K562 (cell line): ENCODE data around the gene HSPA1L. TPM values are rescaled to one million over a fixed set of nuclear protein-coding genes. Genes with fewer than 3 reads are reported as not detected.

Experiments used
- BACH1 ChIP-seq: fragments of 200-800 bp; sonication (Bioruptor generic); IDR thresholded peaks from 2 replicates; pipeline ENCODE4 v1.6.1; 2016; ENCODE audit warnings: missing genetic modification characterization, missing compliant biosample characterization
- BHLHE40 ChIP-seq: IDR thresholded peaks from 2 replicates; pipeline ENCODE4 v1.6.1; 2011; ENCODE audit warnings: low read length, improper control_type of control experiment
- CCAR2 ChIP-seq: fragments of 200-400 bp; formaldehyde crosslinking; IDR thresholded peaks from 2 replicates; pipeline ENCODE4 v1.6.1; 2017; ENCODE audit warnings: mild to moderate bottlenecking, low read depth, low read length
- GATA2 ChIP-seq: sonication (generic); formaldehyde crosslinking; IDR thresholded peaks from 2 replicates; pipeline ENCODE4 v1.4.0; 2020; ENCODE audit warnings: mild to moderate bottlenecking, missing genetic modification reagents
- GMEB1 ChIP-seq: fragments of 250-450 bp; sonication (Bioruptor Pico); IDR thresholded peaks from 2 replicates; pipeline ENCODE4 v1.4.0; 2020; ENCODE audit warnings: mild to moderate bottlenecking
- GTF2A2 ChIP-seq: IDR thresholded peaks from 2 replicates; pipeline ENCODE4 v1.6.1; 2016; ENCODE audit warnings: mild to moderate bottlenecking, missing genetic modification characterization, missing compliant biosample characterization
- MED1 ChIP-seq: sonication (generic); formaldehyde crosslinking; IDR thresholded peaks from 2 replicates; pipeline ENCODE4 v1.8.1; 2023; ENCODE audit warnings: missing genetic modification reagents, borderline replicate concordance
- MTA2 ChIP-seq: fragments of 450-650 bp; IDR thresholded peaks from 2 replicates; pipeline ENCODE4 v1.6.1; 2016; ENCODE audit warnings: low read depth
- NR4A1 ChIP-seq, 2 experiments: fragments of 250-450 bp in 1 of 2; fragments of 450-650 bp in 1 of 2; sonication (Bioruptor Pico) in 1 of 2; IDR thresholded peaks; 2 replicates each; pipeline versions ENCODE4 v1.4.0 to v1.6.1; 2016 to 2020; ENCODE audit warnings: mild to moderate bottlenecking in 2 of 2, missing compliant biosample characterization in 1 of 2, missing genetic modification characterization in 1 of 2, moderate library complexity in 1 of 2
- POLR2AphosphoS2 ChIP-seq: IDR thresholded peaks from 2 replicates; pipeline ENCODE4 v1.6.1; 2012; ENCODE audit warnings: low read length, improper control_type of control experiment
- POLR2AphosphoS5 ChIP-seq: IDR thresholded peaks from 2 replicates; pipeline ENCODE4 v1.6.1; 2011; ENCODE audit warnings: mild to moderate bottlenecking, low read depth, low read length, moderate library complexity; ENCODE audit not compliant: control insufficient read depth, insufficient read depth
- RBM34 ChIP-seq: fragments of 200-400 bp; formaldehyde crosslinking; IDR thresholded peaks from 2 replicates; pipeline ENCODE4 v1.6.1; 2018; ENCODE audit warnings: low read length, borderline replicate concordance; ENCODE audit not compliant: insufficient read depth
- TCF7 ChIP-seq: sonication (generic); IDR thresholded peaks from 2 replicates; pipeline ENCODE4 v1.6.1; 2016; ENCODE audit warnings: antibody characterized with exemption, borderline replicate concordance
- YBX1 ChIP-seq: fragments of 450-650 bp; IDR thresholded peaks from 2 replicates; pipeline ENCODE4 v1.7.1; 2016; ENCODE audit warnings: mild to moderate bottlenecking
- ZNF449 ChIP-seq: fragments of 250-450 bp; sonication (Bioruptor Pico); IDR thresholded peaks from 2 replicates; pipeline ENCODE4 v1.8.0; 2022; ENCODE audit warnings: moderate library complexity, mild to moderate bottlenecking, inconsistent platforms
- polyA plus RNA-seq, 8 experiments: library from polyadenylated mRNA; depleted of rRNA in 4 of 8; stranded (reverse) in 5 of 8; unstranded in 3 of 8; fragments of >200 nt; fragmentation: Nextera tagmentation in 2 of 8; fragmentation: Illumina TruSeq in 1 of 8; extraction: Ambion mirVana in 2 of 8; extraction: Trizol in 1 of 8; gene quantifications; 2 replicates each; pipeline versions ENCODE4 v1.2.1 to v1.2.3, GENCODE V29; 2011 to 2014; ENCODE audit warnings: inconsistent platforms in 1 of 8, missing spikeins in 1 of 8
- total RNA-seq, 7 experiments: library from RNA; depleted of rRNA in 6 of 7; stranded (reverse); fragments of >200 nt in 6 of 7; fragmentation: Illumina TruSeq in 2 of 7; extraction: Trizol in 2 of 7; gene quantifications; 2 replicates each; pipeline versions ENCODE4 v1.2.1 to v1.2.3, GENCODE V29; 2011 to 2021; ENCODE audit warnings: low replicate concordance in 1 of 7
- TF ChIP-seq, protein P1 (sequence below): sonication (generic); formaldehyde crosslinking; IDR thresholded peaks from 2 replicates; pipeline ENCODE4 v1.8.1; 2023; ENCODE audit warnings: mild to moderate bottlenecking, missing genetic modification reagents
- TF ChIP-seq, protein P2 (sequence below): sonication (generic); formaldehyde crosslinking; IDR thresholded peaks from 2 replicates; pipeline ENCODE4 v1.8.1; 2022; ENCODE audit warnings: missing genetic modification reagents

HSPA1L gene
- total and polyA plus RNA-seq, 9 of the 15 experiments (the other 6 are each of a cell fraction or from before 2014, with no cell fraction given): 0.14 to 2.1 (median 1.3) TPM

- TF ChIP-seq NR4A1 (CRISPR knock-in tag; IDR thresholded peaks at IDR 0.05): peak; percentile 93; the same call in 1 of the 2 replicates
- 0 out of 2 replicates have a peak, but pooled peaks have one; percentile 30 for TF ChIP-seq NR4A1 (tag; IDR thresholded peaks at IDR 0.05)
- TF ChIP-seq GATA2 (CRISPR knock-in tag): no peak
- no peak for TF ChIP-seq MED1
- no peak for TF ChIP-seq BACH1 (tag)
- no peak for TF ChIP-seq ZNF449 (CRISPR knock-in tag)
- TF ChIP-seq RBM34: no peak
- 0 out of 2 replicates have a peak, but pooled peaks have one; percentile 64 for TF ChIP-seq BHLHE40
- no peak for TF ChIP-seq POLR2AphosphoS2
- peak; percentile 37; the same call in 1 of the 2 replicates for TF ChIP-seq GMEB1 (CRISPR knock-in tag)
- TF ChIP-seq YBX1: no peak
- TF ChIP-seq, protein P1, sequence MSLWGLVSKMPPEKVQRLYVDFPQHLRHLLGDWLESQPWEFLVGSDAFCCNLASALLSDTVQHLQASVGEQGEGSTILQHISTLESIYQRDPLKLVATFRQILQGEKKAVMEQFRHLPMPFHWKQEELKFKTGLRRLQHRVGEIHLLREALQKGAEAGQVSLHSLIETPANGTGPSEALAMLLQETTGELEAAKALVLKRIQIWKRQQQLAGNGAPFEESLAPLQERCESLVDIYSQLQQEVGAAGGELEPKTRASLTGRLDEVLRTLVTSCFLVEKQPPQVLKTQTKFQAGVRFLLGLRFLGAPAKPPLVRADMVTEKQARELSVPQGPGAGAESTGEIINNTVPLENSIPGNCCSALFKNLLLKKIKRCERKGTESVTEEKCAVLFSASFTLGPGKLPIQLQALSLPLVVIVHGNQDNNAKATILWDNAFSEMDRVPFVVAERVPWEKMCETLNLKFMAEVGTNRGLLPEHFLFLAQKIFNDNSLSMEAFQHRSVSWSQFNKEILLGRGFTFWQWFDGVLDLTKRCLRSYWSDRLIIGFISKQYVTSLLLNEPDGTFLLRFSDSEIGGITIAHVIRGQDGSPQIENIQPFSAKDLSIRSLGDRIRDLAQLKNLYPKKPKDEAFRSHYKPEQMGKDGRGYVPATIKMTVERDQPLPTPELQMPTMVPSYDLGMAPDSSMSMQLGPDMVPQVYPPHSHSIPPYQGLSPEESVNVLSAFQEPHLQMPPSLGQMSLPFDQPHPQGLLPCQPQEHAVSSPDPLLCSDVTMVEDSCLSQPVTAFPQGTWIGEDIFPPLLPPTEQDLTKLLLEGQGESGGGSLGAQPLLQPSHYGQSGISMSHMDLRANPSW: no peak; the same call in none of the 2 replicates
- peak; percentile 43; the same call in 1 of the 2 replicates for TF ChIP-seq MTA2
- TF ChIP-seq TCF7: 0 out of 2 replicates have a peak, but pooled peaks have one; percentile 33
- 0 out of 2 replicates have a peak, but pooled peaks have one; percentile 78 for TF ChIP-seq CCAR2
- TF ChIP-seq GTF2A2 (tag): no peak
- TF ChIP-seq, protein P2, sequence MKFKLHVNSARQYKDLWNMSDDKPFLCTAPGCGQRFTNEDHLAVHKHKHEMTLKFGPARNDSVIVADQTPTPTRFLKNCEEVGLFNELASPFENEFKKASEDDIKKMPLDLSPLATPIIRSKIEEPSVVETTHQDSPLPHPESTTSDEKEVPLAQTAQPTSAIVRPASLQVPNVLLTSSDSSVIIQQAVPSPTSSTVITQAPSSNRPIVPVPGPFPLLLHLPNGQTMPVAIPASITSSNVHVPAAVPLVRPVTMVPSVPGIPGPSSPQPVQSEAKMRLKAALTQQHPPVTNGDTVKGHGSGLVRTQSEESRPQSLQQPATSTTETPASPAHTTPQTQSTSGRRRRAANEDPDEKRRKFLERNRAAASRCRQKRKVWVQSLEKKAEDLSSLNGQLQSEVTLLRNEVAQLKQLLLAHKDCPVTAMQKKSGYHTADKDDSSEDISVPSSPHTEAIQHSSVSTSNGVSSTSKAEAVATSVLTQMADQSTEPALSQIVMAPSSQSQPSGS: no peak
- TF ChIP-seq POLR2AphosphoS5: no peak; the same call in 1 of the 2 replicates
Measured at GRCh38 chr6:31769684-31770371, 45.3 kb downstream of the HSPA1L start (continued).
